ENCODE results near the gene RHCG. TPM values are rescaled to one million over a fixed set of nuclear protein-coding genes. Genes with fewer than 3 reads are reported as not detected.

RHCG gene
- total and polyA plus RNA-seq, 7 donors, result 0.30 to 0.66 (median 0.43) TPM; not detected in 3

- 69 to 73% (median 70%) methylated on average over 4 of the region's 4 CpGs for WGBS, 3 donors
- intact Hi-C loops (cut with DNase I), result no loop called here
Observed at GRCh38 chr15:89461386-89461785, 35.0 kb downstream of the RHCG start.

GRCh38 chr15:89460048-89460447 is 36.3 kb downstream of the RHCG start:
- WGBS, 3 donors, result 48 to 59% (median 50%) methylated on average over 2 of the region's 2 CpGs
- intact Hi-C loops (cut with DNase I), result no loop called here

More at GRCh38 chr15:89461386-89461785, 35.0 kb downstream of the RHCG start:
- Histone ChIP-seq H3K36me3 (ENCODE audit: insufficient read depth in 1 of 2, low read depth in 1 of 2) (no peaks in the 10 kb centered on the region), H3K9me3 (no peaks in the 10 kb centered on the region), H3K4me3 (no peak overlapping the region), H3K4me1 (no peaks in the 10 kb centered on the region), H3K27me3 (ENCODE audit: insufficient read depth in 3 of 3, low read length in 2 of 3) (peaks cover 0 to 3% (median 0%) of the 10 kb centered on the region in 3 donors), H3K27ac (no peak overlapping the region)
- TF ChIP-seq CTCF (IDR thresholded peaks at IDR 0.05), result no peak
- DNase-seq (no peak), ATAC-seq (no peak)

GRCh38 chr15:89459271-89460038 is 36.9 kb downstream of the RHCG start:
- intact Hi-C loops (cut with DNase I), result no loop called here
- TF ChIP-seq CTCF (IDR thresholded peaks at IDR 0.05), result no peak
- ATAC-seq (no peak), DNase-seq (no peak)
- H3K4me1 ChIP-seq, result no peaks in the 10 kb centered on the region
- H3K4me3 ChIP-seq, result no peak overlapping the region
- H3K36me3 ChIP-seq (ENCODE audit: insufficient read depth in 1 of 2, low read depth in 1 of 2), result no peaks in the 10 kb centered on the region
- 39 to 52% (median 46%) methylated on average over 2 of the region's 2 CpGs for WGBS, 3 donors
- no peaks in the 10 kb centered on the region for H3K9me3 ChIP-seq
- H3K27ac ChIP-seq, result no peak overlapping the region
- H3K27me3 ChIP-seq (ENCODE audit: insufficient read depth in 3 of 3, low read length in 2 of 3), result peaks cover 0 to 3% (median 0%) of the 10 kb centered on the region in 3 donors

More at GRCh38 chr15:89460048-89460447, 36.3 kb downstream of the RHCG start:
- ATAC-seq (no peak), DNase-seq (no peak)
- Histone ChIP-seq H3K4me1 (no peaks in the 10 kb centered on the region), H3K27ac (no peak overlapping the region), H3K9me3 (no peaks in the 10 kb centered on the region), H3K4me3 (no peak overlapping the region), H3K27me3 (ENCODE audit: insufficient read depth in 3 of 3, low read length in 2 of 3) (peaks cover 0 to 3% (median 0%) of the 10 kb centered on the region in 3 donors), H3K36me3 (ENCODE audit: insufficient read depth in 1 of 2, low read depth in 1 of 2) (no peaks in the 10 kb centered on the region)
- TF ChIP-seq CTCF (IDR thresholded peaks at IDR 0.05), result no peak

GRCh38 chr15:89458440-89458839 is 37.9 kb downstream of the RHCG start:
- no peak overlapping the region for H3K27ac ChIP-seq
- no peak overlapping the region for H3K4me3 ChIP-seq
- H3K36me3 ChIP-seq (ENCODE audit: insufficient read depth in 1 of 2, low read depth in 1 of 2), result no peaks in the 10 kb centered on the region
- WGBS, 3 donors, result 60 to 66% (median 65%) methylated on average over 4 of the region's 4 CpGs
- peaks cover 0 to 3% (median 0%) of the 10 kb centered on the region in 3 donors for H3K27me3 ChIP-seq (ENCODE audit: insufficient read depth in 3 of 3, low read length in 2 of 3)
- no peak for ATAC-seq
- intact Hi-C loops (cut with DNase I), result no loop called here
- no peaks in the 10 kb centered on the region for H3K4me1 ChIP-seq
- DNase-seq, result no peak
- TF ChIP-seq CTCF (IDR thresholded peaks at IDR 0.05), result no peak
- H3K9me3 ChIP-seq, result no peaks in the 10 kb centered on the region

All from psoas muscle (tissue), 8 donors.